NK-92 (cell line): ENCODE measurements around the gene CCNQ.

Experiments
- DNase-seq: peaks from one replicate; lab custom pipeline; 2025; ENCODE audit not compliant: unreplicated experiment; lab: John Stamatoyannopoulos, UW

CCNQ gene

DNA sequence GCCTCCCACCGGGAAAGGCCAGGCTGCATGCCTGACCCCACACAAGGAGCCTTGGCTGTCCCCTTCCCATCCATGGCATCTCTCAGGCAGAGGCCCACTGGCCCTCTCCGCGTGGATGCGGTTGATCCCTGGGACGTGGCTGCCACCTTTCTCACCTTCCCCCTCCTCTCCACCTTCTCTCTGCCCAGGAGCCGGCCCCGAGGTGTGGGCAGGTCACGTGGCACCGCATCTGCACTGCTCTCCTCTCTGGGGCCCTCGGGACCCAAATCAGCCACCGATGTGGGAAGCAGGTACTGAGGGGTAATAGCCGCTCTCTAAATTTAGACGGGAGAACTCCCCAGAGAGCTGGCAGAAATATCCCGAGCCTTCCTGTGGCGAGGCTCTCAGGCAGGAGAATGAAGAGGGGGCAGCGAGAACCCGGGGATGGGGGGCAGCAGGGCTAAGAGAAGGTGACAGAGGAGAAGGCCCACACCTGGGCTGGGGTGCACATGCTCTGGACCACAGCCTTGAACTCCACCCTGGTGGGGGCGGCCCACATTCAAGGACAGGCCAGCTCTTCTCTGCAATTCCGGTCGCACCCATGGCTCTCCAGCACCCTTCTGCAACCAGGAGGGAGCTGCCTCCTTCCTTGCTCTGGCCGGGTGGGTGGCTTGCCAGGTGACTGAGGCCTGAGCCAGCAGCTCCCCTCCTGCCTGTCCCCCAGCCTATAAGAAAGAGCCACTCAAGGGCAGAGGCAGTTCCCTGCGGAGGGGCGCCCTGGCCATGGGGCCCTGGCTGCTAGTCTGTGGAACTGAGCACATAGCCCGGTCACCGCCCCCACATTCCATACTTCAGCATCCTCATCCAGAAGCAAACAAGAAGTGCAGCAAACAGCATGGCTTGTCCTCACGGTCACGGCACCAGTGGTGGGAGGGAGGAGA lies 38.4 kb upstream of the CCNQ start:
- DNase-seq = no peak

GRCh38 chrX:153636716-153637115 lies 37.8 kb upstream of the CCNQ start:
- no peak for DNase-seq

DNA sequence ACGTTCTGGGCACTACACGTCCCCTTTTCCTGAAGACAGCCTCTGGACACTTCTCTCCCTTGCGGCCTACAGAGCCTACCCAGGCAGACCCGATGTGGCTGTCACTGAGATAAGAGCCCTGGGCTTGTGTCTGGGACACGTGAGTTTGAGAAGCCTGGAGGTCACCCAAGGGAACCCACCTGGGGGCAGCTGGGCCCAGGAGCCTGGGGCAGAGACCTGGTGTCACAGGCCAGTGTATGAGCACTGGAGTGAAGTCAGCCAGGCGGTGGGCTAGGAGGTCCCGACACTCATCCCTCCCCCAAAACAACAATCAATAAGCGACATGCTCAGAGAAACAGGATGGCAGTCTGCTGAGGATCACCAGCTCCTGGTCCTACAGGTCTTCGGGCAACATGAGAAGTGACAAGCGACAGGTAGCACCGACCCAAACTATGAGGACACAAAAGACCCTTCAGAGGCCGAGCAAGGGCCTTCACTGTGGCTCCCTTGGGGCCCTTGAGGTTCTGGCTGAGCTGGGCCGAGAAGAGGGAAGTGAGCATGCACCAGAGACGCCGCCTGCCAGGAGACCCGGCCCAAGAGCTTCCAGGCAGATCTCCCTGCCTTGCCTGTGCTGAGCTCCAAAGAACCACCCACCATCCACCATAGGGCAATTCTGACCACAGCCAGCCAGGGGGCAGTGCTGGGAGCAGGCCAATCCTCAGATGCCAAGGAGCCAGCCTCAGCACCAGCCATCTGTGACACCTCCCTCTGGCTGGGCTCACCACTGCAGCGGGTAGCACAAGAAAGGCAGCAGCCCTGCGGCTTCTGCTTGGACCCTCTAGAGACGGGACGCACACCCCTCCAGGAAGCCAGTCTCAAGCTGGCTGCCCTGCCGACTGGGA lies 37.1 kb upstream of the CCNQ start:
- DNase-seq = no peak

DNA sequence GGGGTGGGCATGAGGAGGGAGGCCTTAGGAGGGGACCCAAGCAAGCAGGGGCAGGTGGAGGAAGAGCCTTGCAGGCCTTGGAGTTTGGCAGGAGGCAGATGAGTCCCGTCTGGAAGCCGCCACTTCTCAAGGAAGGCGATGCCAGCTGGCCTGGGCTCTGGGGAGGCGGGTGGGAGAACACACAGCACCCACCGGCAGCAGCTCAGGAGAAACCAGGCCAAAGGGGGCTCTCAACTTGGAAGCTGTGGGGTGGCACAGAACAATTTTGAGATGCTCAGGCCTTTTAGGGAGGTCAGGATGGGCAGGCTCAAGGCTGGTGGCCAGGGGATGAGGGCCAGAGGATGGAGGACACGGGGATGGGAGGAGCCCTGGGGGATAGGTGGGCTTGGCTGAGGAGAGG lies 36.4 kb upstream of the CCNQ start:
- no peak for DNase-seq

GRCh38 chrX:153634832-153635231 lies 35.9 kb upstream of the CCNQ start:
- DNase-seq = no peak

GRCh38 chrX:153634236-153634635 lies 35.3 kb upstream of the CCNQ start:
- no peak for DNase-seq

GRCh38 chrX:153633607-153634180 lies 34.8 kb upstream of the CCNQ start:
- no peak for DNase-seq

GRCh38 chrX:153633048-153633447 lies 34.1 kb upstream of the CCNQ start:
- DNase-seq = no peak

DNA sequence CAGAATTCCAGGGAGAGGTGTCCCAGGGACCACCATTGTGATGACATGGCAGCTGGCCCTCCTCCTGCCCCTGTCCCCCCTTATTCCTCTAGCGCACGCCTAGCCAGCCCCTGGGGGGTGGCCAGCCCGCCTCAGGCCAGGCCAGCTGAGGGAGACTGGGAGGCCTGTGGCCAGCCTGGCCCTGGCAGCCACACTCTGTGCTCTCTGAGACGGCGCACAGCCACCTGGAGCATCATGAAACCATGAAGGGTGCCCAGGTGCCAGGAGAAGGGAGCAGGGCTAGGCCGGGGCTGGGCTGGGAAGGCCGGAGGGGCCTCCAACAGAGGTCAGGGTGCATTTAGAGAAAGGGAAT lies 33.6 kb upstream of the CCNQ start:
- DNase-seq = no peak

DNA sequence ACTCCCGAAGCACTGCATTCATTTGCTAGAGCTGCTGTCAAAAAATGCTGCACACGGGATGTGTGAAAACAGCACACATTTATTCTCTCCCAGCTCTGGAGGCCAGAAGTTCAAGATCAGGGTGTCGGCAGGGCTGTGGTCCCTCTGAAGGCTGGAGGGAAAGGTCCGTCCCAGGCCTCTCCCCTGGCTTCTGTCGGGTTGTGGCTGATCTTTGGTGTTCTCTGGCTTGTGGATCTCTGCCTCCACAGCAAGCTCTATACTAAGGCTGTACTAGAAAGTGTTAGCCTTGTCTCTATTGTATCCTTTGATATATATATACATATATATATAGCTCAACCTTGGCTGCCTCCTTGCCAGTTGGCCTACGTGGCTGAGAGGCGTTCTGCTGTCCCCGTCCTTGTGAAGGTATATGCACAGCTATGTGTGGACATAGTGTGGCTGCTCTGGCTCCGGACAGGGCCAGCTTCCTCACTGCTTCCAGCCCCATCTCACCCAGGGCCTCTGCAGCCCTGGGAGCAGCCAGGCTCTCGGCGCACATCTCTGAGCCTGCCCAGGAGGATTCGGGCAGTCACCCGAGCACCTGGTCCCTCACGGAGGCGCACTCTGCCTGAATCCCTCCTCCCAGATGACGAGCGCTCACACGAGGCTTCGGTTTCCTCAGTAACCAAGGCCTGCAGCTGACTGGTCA lies 33.1 kb upstream of the CCNQ start:
- DNase-seq = no peak

DNA sequence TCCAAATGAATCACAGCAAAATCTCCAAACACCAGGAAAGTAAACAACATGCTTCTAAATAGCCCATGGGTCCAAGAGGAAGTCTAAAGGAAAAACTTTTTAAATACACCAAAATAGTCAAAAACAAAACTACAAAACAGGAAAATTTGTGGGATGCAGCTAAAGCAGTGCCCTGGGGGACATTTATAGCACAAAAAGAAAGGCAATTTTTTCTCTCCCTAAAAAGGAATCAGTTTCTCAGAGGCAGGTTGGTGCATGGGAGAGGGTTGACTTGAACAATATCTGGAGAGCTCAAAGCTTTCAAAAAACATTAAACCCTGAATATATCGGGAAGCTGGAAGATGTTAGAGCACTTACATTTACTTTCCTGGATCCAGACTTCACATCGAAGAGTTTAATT lies 32.4 kb upstream of the CCNQ start:
- no peak for DNase-seq

DNA sequence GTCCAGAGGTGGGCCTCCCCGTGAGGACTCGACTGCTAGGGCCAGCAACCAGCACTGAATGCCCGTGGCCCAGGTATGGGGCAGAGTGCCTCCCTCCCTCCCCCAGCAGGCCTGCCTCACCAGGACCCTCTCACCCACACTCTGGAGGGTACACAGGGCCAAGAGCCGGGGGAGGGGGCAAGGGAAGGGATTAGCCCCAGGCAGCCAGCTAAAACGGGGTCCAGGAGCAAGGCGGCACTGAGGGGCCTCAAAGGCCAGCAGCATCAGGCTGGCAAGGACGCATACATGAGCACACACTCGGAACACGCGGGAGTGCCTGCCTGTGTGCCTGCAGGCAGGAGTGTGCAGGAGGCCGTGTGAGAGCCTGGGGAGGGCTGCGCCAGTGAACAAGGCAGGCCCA lies 29.7 kb upstream of the CCNQ start:
- DNase-seq = no peak

- DNase-seq = no peak
These were observed 29.2 kb upstream of the CCNQ start for GRCh38 chrX:153628129-153628528.

GRCh38 chrX:153627675-153628111 lies 28.8 kb upstream of the CCNQ start:
- no peak for DNase-seq

GRCh38 chrX:153626863-153627674 lies 28.1 kb upstream of the CCNQ start:
- DNase-seq = no peak

- no peak for DNase-seq
These were observed 27.2 kb upstream of the CCNQ start for GRCh38 chrX:153626025-153626633.

GRCh38 chrX:153625271-153626024 lies 26.5 kb upstream of the CCNQ start:
- DNase-seq = no peak

- DNase-seq = no peak
These were observed 25.5 kb upstream of the CCNQ start for GRCh38 chrX:153624196-153625091.
